HG03175 (cell line): ENCODE results near the gene CNN3.

Source experiments
- ATAC-seq: cut with Tn5 transposase; IDR thresholded peaks from one replicate; pipeline ENCODE4 v1.9.1; 2021; ENCODE audit warnings: mild to moderate bottlenecking, moderate library complexity; ENCODE audit not compliant: unreplicated experiment

The CNN3 gene

DNA sequence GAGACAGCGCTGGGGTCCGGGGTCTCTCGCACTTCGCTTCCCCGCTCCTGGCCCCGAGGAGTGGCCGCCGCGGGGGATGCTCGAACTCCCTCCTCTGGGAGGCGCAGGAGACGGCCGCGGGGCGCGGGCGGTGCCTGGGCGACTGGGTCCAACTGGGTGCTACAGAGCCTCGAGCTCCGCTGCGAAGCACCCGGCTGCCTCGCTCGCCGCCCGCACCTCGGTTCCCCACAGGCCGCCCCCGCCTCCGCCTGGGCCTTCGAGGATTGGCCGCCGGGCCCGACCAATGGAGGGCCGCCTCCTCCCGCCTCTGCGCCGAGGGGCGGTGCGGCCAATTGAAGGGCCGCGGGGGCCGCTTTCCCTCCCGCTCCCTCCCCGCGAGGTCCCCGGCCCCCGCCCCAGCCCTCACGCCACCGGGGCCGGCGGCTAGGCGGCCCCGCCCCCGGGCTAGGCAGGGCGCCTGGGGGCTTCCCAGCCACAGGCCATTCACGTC, at the start of gene CNN3:
Gene CNN3 (minus strand): TSS at position 196 of the 490 bp plus-strand sequence. CDS start 216 bp downstream, outside the sequence.
- ATAC-seq, result peak; percentile 75

DNA sequence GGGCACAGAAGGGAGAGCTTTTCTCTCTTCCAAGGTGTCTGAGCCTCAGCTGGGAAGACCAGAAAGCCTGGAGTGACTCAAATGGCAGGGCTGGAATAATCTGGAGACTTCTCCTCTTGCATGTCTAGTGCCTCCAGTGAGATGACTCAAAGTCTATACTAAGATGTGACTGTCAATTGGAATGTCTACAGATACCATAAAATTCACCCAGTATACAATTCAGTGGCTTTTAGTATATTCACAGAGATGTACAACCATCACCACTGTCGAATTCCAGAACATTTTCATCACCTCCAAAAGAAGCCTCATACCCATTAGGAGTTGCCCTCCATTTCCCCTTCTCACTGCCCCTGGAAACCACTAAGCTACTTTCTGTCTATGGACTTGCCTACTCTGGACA, 47.9 kb upstream of the CNN3 start:
- ATAC-seq, result no peak

DNA sequence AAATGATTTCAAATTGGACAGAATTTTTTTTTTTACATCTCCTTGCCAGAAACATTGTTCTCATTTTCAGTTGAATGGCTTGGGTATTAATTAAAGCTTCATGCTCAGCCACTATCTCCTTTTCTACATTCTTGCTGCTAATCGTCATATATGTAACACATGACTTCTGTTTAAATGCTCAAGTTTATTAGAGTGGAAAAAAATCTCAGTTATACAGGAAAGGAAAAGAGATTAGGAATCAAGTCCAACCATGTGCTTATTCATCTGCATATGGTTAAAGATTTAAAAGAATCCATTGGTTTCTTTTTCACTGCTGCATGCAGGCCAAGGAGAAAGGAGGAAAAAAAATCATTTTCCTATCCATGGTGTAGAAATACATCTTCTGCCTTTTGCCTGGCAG, 47.3 kb upstream of the CNN3 start:
- ATAC-seq, result no peak

DNA sequence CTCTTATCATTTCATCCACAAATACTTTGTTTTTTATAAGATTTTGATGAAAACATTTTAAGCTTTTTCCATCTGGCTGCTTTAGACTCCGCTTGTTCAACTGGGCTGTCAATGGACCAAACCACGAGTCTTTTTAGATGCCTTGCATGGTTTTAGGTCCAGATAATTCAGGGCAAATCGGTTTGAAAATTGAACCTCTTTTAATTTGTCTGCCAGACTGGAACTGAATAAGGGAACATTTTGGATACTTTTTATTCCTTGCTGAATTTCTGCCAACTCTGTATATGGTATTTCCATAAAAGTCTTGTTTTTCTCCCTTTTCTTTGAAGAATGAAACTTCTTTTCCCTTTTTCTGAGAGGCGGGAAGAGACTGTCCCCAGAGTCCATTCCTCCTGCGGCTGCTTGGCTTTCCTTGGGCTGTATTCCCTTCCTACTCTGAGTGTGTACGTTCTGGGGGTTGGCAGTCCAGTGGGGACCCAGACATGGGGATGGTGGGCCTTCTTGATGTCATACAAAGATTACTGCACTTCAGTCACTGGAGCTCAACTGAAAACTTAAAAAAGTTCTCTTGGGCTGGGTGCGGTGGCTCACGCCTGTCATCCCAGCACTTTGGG, 46.5 kb upstream of the CNN3 start:
- no peak for ATAC-seq

DNA sequence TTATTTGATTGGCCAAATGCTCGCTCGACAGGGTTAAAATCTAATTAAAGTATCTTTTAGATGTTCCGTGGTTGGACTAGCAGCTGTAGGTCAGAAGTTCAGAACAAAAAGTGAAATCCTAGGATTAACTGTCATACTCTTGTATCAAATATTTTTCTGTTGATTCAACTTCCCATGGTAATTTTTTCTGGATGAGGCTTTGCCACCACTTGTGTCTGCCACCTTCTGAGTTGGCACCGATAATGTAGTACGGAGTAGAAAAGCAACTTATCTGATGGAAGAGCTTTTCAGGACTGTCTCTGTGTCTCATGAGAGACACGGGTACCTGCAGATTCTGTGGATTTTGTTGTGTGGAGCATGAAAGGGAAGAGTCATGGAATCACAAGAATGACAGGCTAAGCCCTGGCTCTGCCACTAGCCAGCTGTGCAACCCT, 44.6 kb upstream of the CNN3 start:
- ATAC-seq, result no peak

DNA sequence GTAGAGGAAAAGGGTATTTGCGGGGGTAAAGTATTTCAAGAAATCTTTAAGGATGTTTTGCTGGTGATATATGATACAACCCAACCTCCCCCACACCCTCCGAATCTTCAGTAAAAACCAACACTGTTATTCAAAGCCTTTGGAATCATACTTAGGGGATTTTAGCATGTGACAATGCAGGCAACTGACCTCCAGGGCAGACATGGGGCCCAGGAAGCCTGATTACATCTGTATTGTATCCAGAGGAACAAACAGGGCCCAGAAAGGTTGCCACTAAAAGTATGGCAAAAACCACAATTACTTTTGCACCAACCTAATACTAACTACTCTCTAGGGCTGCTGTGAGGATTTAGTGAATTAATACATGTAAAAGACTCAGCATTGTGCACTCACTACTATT, 43.9 kb upstream of the CNN3 start:
- no peak for ATAC-seq

DNA sequence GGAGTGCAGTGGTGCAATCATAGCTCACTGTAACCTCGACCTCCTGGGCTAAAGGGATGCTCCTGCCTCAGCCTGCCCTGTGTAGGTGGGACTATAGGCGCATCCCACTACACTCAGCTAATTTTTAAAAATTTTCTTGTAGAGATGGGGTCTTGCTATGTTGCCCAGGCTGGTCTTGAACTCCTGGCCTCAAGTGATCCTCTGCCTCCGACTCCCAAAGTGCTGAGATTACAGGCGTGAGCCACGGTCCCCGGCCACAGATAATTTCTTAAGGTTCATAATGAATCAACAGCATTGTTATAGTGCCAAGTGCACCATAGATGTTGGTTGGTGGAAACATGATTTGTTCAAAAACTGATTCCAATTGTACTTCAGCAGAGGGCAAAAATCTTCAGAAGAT, 42.2 kb upstream of the CNN3 start:
- ATAC-seq, result no peak

DNA sequence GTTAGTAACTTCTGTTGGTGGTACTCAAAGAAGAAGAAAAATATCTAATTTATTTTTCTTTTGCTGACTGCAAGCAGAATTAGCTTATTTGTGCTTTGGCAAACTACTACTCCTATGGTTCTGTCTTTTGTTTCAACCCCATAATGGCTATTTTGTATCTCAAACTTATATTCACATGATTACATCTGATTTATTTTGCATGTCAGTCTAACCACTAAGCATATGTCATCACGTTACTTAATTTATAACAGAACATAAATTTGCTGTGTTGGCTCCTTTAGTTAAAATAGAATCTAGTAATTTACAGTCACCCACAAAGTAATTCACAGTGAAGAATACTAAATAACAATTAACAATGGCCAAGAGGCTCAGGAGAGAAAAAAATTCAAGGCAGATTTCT, 39.1 kb upstream of the CNN3 start:
- no peak for ATAC-seq

DNA sequence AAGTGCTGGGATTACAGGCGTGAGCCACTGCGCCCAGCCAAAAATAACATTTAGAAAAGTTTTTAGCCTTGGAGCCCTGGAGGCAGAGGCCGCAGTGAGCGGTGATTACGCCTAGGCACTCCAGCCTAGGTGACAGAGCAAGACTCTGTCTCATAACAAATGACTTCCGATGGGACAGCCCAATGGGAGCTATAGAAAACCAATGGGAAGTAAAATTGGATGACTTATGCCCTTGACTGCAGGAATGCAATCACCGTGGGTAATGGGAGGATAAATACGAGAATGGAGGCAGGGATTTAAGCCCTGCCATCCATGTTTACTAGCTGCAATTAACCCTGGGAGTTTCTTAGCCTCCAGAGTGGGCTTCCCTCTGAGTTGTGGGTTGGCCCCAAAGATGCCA, 37.0 kb upstream of the CNN3 start:
- ATAC-seq, result no peak

DNA sequence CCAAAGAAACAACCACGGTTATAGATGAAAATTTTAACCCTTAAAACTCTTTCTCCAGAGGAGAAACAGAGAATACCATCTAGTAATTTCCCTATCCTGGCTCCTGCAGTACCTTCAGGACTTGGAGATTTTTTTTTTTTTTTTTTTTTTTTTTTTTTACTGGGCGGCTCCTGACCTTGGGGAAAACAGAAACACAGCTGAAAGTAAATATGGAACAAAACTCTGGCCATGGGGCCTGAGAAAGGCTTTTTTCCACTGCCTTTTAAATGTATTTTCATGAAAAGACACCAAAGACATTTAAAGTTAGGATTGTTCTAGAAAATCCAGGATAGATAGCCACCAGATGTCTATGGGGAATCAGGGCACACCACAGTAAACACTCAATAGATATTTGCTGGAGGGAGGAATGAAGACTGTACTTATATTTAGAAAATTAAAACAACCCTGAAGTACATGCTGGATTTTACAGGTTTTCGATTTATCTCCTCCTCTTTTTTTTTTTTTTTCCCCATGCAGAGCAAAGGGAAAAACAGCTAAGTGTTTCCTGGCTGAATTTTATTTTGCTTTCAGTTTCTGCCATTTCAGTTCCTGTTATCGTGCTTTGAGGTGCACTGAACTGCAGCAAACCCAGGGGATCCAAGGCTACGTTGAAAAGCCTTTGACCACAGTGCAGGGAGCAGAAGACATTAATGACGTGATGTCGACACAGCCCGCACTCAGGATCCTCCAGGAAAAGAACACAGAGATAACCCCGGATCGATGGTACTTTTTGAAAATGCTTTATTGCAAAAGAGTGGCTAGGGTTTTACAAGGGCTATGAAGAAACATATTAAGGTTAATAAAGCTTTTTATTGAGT, 35.7 kb upstream of the CNN3 start:
- peak; percentile 94 for ATAC-seq

DNA sequence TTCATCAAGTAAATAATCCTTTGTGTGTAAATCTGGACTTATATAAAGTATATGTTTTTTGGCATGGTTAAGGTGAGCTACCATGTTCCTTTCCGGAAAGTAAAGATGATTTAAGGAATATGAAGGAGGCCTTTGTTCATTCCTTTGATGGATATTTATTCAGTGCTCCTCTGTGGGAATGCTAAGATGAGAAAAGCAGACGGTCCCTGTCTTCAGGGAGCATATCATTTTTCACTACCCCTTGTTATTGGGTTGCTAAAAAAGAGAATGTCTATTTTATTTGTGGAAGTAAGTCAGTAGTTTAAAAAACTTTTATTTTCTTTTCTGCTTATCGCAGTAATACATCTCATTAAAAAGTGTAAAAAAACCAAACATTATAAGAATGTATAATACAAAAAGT, 35.1 kb upstream of the CNN3 start:
- ATAC-seq, result no peak

DNA sequence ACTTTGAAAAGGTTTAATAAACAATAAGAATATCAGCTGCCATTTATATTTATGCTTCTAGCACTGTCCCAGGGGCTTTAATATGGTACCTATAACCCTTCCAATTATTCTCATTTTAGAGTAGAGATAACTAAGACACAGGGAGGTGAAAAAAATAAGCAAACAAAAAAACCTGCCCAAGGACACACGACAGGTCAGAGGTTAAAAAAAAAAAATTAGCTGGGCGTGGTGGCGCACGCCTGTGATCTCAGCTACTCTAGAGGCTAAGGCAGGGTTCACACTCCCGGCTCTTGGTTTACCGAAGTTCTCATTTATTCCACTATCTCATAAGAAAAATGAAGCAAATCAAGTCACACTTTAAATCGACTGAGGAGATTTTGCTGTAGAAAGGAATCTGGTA, 34.7 kb upstream of the CNN3 start:
- ATAC-seq, result no peak

DNA sequence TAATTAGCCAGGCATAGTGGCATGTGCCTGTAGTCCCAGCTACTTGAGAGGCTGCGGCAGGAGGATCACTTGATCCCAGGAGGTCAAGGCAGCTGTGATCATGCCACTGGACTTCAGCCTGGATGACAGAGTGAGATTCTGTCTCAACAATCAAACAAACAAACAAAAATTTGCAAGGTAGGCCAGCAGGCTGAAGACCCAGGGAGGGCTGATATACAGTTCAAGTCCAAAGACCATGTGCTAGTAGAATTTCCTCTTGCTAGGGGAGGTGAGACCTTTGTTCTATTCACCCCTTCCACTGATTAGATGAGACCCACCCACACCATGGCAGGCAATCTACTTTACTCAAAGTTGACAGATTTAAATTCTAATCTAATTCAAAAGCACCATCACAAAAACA, 31.2 kb upstream of the CNN3 start:
- ATAC-seq, result no peak

DNA sequence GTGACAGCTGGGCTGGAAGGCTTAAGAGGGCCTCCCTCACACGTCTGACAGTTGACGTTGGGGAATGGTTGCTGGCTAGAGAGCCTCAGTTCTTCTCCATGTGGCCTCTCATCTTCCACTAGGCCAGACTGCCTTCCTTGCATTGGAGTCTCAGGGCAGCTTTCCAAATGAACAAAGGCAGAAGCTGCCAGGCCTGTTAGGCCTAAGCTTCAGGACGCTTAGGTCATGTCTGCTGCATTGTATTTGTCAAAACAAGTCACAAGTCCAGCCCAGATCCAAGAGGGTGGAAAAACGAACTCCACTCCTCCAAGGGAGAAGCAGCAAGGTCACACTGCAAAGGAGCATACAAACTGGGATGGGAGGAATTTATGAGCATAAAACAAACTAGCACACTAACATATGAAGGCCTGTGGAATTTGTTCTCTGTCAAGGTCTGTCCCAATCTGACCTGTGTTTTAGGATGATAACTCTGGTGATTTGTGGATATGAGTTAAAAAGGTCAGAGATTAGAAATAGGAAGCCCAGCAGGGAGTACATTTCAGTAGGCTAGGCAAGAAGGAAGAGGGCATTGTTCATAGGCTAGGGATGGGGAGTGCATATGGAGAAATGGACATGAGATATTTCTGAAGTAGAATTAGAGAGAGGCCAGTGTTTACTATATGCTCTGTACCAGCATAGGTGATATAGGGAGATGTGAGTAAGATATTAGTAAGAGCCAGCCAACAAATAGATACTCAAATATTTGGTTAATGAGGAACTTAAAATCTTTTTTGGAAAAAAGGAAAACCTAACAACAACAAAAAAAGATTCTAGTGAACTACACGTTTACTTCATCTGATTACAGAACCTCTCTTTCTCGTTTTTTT, 29.1 kb upstream of the CNN3 start:
- no peak for ATAC-seq

DNA sequence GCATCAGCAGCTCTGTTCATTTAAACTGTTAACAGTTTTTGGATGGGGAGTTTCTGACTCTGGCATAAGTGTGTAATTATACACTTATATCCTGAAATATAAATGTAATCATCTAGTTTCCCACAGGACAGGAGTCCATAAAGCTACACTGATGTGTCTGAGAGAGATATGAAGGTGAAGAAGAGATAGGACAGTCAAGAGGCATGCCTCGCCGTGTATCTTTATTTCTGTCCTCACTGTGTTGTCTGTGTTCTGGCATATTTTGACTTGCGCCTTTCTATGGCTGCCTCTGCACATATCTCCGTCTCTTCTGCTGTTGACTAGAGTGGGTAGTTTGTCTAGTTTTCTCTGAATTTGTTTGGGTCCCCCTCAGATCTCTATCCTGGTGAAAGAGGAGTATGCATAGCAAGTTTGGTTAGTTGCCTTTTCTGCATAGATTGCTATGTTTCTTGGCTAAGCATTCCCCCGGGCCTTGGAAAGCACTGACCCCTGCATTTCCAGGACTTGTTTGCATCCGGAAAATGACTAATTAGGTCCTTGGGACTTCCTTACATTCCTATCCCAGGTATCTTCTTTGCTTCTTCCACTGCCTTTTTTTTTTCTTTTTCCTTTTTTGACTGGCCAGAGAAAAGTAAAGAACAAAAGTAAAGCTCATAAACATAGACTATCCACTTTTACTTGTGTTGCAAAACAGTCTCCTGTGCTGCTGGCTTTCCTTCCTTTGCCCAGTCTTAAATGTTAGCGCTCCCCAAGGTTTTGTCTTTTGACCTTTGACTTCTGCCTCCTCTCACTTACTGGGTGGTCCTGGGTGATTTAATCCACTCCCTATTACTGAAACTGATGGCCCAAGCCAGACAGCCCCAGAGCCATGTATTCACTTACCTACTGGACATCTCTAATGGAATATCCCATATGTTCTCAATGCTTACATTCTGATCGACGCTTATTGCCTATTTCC, 27.6 kb upstream of the CNN3 start:
- ATAC-seq, result no peak

DNA sequence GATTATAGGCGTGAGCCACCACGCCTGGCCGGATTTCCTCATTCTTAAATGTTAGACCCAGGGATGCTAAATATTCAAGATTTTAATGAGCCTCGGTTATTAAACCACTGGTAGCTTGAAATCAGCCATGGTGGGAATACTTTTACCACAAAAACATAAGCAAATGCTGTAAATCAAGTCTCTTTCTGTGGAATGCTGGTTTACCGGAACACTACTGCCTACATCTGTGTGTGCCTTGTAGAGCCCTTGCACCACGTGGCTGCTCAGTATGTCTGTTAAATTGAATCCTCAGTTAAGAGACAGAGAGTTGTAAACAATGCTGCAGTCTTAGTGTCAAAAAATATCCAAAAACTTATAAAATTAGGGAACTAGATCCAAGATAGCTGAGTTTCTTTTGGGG, 26.8 kb upstream of the CNN3 start:
- ATAC-seq, result no peak

DNA sequence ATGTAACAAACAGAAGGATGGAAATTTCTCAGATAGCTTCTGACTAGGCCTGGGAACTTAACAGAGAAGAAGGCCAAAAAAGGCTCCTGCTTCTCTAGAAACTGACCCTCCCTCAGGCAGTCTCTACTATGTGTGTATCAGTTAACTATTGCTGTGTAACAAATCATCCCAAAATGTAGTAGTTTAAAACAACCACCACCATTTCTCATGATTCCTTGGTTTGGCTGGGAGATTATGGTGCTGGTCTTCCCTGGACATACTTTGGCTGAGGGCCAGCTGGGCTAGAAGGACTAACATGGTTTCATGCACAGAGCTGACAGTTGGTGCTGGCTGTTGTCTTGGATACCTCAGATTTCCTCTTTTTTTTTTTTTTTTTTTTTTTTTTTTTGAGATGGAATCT, 26.2 kb upstream of the CNN3 start:
- no peak for ATAC-seq

DNA sequence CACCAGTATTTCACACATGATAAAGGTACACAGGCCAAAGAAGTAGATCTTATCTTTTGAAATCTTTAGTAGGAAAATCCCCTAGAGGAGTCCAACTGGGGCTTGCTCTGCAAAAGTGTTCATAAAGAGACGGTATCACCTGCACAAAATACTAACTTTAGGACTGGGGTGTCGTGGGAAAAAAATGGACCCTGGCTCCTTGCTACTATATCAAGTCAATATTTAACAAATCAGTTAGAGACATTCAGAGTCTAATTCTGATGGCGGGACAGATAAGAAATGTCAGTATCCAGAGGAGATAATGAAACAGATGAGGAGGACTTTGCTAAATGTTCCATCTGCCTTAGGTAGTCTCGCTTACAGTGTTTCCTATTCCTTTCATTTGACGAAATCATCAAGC, 25.6 kb upstream of the CNN3 start:
- no peak for ATAC-seq

DNA sequence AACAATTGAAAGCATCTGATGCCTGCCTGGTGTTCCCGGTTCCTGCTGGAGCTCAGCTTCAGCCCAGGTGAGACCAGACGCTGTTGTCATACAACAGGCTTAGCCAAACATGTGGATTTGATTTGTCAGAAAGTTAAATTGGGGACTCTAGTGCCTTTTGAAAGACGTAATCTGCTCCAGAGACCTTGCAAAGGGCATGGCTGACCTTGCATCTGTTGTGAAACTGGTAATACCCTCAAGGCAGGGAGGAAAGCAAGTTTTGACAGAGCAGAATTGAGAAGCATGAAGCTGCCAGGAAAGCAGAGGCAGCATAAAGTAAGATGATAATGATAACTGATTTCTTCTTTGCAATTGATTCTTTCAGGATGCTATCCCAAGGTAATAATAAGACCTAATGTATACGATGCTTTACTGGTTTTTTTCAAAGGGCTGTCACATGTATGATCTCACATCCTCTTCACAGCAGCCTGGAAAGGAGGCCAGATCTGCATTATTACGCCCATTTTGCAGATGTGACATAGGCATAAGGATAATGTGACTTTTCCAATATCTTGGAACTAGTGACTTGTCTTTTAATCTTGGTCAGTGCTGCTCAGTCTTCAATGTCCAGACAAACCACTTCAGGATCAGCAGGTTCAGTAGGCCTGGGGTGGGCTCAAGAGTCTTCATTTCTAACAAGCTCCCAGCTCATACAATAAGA, 24.7 kb upstream of the CNN3 start:
- no peak for ATAC-seq

DNA sequence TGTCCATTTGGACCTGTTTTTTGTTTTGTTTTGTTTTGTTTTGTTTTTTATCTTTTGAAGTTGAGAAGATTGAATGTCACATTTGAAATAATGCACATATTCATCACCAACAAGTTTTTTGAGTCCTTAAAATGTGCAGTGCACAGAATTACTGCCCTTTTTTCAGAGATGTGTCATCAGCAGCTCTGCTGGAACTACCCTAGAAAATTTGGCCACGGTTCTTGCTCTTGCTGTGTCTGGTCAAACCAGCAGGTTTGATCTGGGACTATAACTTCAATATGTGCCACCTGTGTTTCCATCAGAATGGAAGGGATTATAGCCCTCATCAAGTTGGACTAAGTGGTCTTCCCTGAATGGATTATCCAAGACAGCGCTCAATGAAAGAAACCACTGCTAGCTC, 24.1 kb upstream of the CNN3 start:
- no peak for ATAC-seq
